Endothelial cell of umbilical vein (primary cell): Measurements from ENCODE around the gene STAT2.

Experiments used
- POLR2AphosphoS5 ChIP-seq: IDR thresholded peaks from 2 replicates; pipeline ENCODE4 v1.6.1; 2012; ENCODE audit warnings: low read depth, mild to moderate bottlenecking, control low read depth, low read length, moderate library complexity; ENCODE audit not compliant: insufficient read depth
- TF ChIP-seq, protein P1 (sequence below), 2 donors: IDR thresholded peaks; 1 replicate in 1 of 2; 2 replicates in 1 of 2; pipeline ENCODE4 v1.5.1; 2011; ENCODE audit warnings: low read length in 2 of 2, mild to moderate bottlenecking in 2 of 2, moderate library complexity in 2 of 2, control low read depth in 1 of 2, inconsistent platforms in 1 of 2, low read depth in 1 of 2; ENCODE audit not compliant: insufficient read depth in 1 of 2; ENCODE audit errors: extremely low read depth in 1 of 2

DNA sequence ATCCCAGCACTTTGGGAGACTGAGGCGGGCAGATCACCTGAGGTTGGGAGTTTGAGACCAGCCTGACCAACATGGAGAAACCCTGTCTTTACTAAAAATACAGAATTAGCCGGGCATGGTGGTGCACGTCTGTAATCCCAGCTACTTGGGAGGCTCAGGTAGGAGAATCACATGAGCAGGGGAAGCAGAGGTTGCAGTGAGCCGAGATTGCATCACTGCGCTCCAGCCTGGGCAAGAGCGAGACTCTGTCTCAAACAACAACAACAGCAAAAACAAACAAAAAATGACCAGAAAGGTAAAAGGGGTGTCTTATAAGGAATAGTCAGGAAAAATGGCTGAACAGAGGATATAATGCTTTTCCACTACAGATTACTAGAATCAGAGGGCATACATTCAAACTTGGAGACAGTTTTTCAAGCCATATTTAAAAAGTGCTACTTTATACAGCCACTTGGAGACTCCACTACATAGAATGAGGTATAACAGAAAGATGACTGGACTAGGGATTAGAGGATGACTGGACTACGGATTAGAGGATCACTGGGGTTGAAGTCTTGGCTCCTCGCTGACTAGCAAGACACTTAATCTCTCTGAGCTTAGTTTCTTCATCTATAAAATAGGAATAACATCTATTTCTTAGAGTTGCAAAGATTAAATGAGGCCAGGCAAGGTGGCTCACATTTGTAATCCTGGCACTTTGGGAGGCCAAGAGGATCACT is 54.9 kb downstream of the STAT2 start:
- TF ChIP-seq, protein P1, sequence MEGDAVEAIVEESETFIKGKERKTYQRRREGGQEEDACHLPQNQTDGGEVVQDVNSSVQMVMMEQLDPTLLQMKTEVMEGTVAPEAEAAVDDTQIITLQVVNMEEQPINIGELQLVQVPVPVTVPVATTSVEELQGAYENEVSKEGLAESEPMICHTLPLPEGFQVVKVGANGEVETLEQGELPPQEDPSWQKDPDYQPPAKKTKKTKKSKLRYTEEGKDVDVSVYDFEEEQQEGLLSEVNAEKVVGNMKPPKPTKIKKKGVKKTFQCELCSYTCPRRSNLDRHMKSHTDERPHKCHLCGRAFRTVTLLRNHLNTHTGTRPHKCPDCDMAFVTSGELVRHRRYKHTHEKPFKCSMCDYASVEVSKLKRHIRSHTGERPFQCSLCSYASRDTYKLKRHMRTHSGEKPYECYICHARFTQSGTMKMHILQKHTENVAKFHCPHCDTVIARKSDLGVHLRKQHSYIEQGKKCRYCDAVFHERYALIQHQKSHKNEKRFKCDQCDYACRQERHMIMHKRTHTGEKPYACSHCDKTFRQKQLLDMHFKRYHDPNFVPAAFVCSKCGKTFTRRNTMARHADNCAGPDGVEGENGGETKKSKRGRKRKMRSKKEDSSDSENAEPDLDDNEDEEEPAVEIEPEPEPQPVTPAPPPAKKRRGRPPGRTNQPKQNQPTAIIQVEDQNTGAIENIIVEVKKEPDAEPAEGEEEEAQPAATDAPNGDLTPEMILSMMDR (IDR thresholded peaks at IDR 0.05; ENCODE audit: extremely low read depth in 1 of 2, insufficient read depth in 1 of 2, low read depth in 1 of 2, low read length in 2 of 2), result no peak
- TF ChIP-seq POLR2AphosphoS5, result no peak
